Stomach smooth muscle (tissue), 2 donors: Measurements from ENCODE around the gene PIN1.

Source experiments
- H3K27ac ChIP-seq: one replicate; pipeline ENCODE4 v1.7.0; 2013; ENCODE audit warnings: mild to moderate bottlenecking, low read length, inconsistent platforms
- H3K27me3 ChIP-seq, 2 donors: one replicate each; pipeline ENCODE4 v1.7.0; 2013; ENCODE audit warnings: low read length in 2 of 2; ENCODE audit not compliant: insufficient read depth in 2 of 2, control insufficient read depth in 1 of 2
- H3K36me3 ChIP-seq, 2 donors: one replicate each; pipeline ENCODE4 v1.7.0; 2013; ENCODE audit warnings: low read length in 2 of 2; ENCODE audit not compliant: control insufficient read depth in 2 of 2, insufficient read depth in 2 of 2
- H3K4me1 ChIP-seq: one replicate; pipeline ENCODE4 v1.7.0; 2013; ENCODE audit warnings: low read length; ENCODE audit not compliant: control insufficient read depth, insufficient read depth
- H3K4me3 ChIP-seq, 2 donors: one replicate each; pipeline ENCODE4 v1.7.0; 2013; ENCODE audit warnings: low read length in 2 of 2
- H3K9ac ChIP-seq, 2 donors: one replicate each; pipeline ENCODE4 v1.7.0; 2013; ENCODE audit warnings: low read length in 2 of 2, mild to moderate bottlenecking in 1 of 2
- H3K9me3 ChIP-seq, 2 donors: one replicate each; pipeline ENCODE4 v1.7.0; 2013; ENCODE audit warnings: low read length in 2 of 2; ENCODE audit not compliant: control insufficient read depth in 2 of 2
- donor health status: healthy.
- donor health status: Pancreatic carcinoma.

PIN1 gene

GRCh38 chr19:9875031-9875627 is 40.0 kb downstream of the PIN1 start:
- H3K4me3 ChIP-seq, result no peak overlapping the region
- no peaks in the 10 kb centered on the region for H3K36me3 ChIP-seq
- no peak overlapping the region for H3K27ac ChIP-seq
- no peaks in the 10 kb centered on the region for H3K9me3 ChIP-seq
- H3K4me1 ChIP-seq, result no peaks in the 10 kb centered on the region
- H3K27me3 ChIP-seq, result no peaks in the 10 kb centered on the region
- no peak overlapping the region for H3K9ac ChIP-seq

DNA sequence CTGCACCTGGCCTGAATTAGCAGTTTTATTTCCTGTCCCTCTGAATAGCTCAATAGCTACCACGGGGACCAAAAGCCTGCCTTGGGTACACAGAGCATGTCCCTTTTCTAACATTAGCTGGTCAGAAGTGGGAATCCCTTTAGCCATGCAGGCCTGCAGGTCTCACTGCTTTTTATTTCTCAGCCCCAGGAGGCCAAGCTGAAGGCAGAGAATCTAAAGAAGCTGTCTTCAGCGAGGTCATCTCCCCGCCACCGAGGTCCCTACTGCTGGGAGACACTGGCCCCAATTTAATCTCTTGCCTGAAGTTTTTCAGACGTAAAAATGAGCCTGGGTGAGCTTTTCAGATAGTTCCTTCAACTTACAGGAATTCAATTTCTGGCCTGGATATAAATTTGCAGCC is 40.7 kb downstream of the PIN1 start:
- H3K27ac ChIP-seq, result no peak overlapping the region
- H3K36me3 ChIP-seq, result no peaks in the 10 kb centered on the region
- H3K4me1 ChIP-seq, result no peaks in the 10 kb centered on the region
- H3K4me3 ChIP-seq, result no peak overlapping the region
- no peaks in the 10 kb centered on the region for H3K9me3 ChIP-seq
- H3K9ac ChIP-seq, result no peak overlapping the region
- no peaks in the 10 kb centered on the region for H3K27me3 ChIP-seq

- Histone ChIP-seq H3K27ac (no peak overlapping the region), H3K9ac (no peak overlapping the region), H3K9me3 (no peaks in the 10 kb centered on the region), H3K36me3 (no peaks in the 10 kb centered on the region), H3K4me1 (no peaks in the 10 kb centered on the region), H3K27me3 (no peaks in the 10 kb centered on the region), H3K4me3 (no peak overlapping the region)
Observed at GRCh38 chr19:9877780-9878510, 42.8 kb downstream of the PIN1 start.

GRCh38 chr19:9878511-9879196 is 43.5 kb downstream of the PIN1 start:
- Histone ChIP-seq H3K27me3 (no peaks in the 10 kb centered on the region), H3K27ac (no peak overlapping the region), H3K9ac (no peak overlapping the region), H3K4me1 (no peaks in the 10 kb centered on the region), H3K9me3 (no peaks in the 10 kb centered on the region), H3K36me3 (no peaks in the 10 kb centered on the region), H3K4me3 (no peak overlapping the region)

DNA sequence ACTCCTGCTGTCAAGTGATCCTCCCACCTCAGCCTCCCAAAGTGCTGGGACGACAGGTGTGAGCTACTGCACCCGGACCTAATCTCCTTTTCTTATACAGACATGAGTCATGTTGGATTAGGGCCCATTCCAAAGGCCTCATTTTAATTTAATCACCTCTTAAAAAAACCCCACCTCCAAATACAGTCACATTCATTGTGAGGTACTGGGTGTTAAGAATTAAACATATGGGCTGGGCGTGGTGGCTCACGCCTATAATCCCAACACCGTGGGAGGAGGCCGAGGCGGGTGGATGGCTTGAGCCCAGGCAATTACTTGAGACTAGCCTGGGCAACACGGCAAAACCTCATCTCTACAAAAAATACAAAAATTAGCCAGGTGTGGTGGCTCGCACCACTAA is 46.6 kb downstream of the PIN1 start:
- H3K9me3 ChIP-seq, result no peaks in the 10 kb centered on the region
- peaks cover 0 to 4% of the 10 kb centered on the region in 2 donors for H3K27me3 ChIP-seq
- H3K9ac ChIP-seq, result no peak overlapping the region
- H3K4me1 ChIP-seq, result no peaks in the 10 kb centered on the region
- H3K4me3 ChIP-seq, result no peak overlapping the region
- H3K27ac ChIP-seq, result no peak overlapping the region
- H3K36me3 ChIP-seq, result no peaks in the 10 kb centered on the region

- H3K9ac ChIP-seq, result no peak overlapping the region
- no peaks in the 10 kb centered on the region for H3K36me3 ChIP-seq
- H3K9me3 ChIP-seq, result no peaks in the 10 kb centered on the region
- H3K27me3 ChIP-seq, result peaks cover 0 to 4% of the 10 kb centered on the region in 2 donors
- no peak overlapping the region for H3K27ac ChIP-seq
- H3K4me1 ChIP-seq, result no peaks in the 10 kb centered on the region
- H3K4me3 ChIP-seq, result no peak overlapping the region
Observed at GRCh38 chr19:9883231-9883758, 48.2 kb downstream of the PIN1 start.

DNA sequence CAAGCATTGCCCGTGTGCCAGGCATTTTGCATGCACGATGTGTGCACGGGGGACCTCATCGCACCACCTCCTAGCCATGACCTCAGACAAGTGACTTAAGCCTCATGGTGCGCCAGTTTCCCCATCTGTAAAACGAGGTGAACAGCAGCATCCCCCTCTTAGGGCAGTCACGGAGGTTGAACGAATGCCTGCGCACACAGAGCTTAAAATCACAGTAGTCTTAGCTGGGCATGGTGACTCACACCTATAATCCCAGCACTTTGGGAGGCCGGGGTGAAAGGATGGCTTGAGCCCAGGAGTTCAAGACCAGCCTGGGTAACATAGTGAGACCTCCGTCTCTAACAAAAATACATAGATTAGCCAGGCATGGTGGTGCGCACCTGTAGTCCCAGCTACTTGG is 48.6 kb downstream of the PIN1 start:
- no peak overlapping the region for H3K9ac ChIP-seq
- no peaks in the 10 kb centered on the region for H3K9me3 ChIP-seq
- H3K36me3 ChIP-seq, result no peaks in the 10 kb centered on the region
- no peaks in the 10 kb centered on the region for H3K4me1 ChIP-seq
- no peak overlapping the region for H3K4me3 ChIP-seq
- peaks cover 0 to 4% of the 10 kb centered on the region in 2 donors for H3K27me3 ChIP-seq
- no peak overlapping the region for H3K27ac ChIP-seq

DNA sequence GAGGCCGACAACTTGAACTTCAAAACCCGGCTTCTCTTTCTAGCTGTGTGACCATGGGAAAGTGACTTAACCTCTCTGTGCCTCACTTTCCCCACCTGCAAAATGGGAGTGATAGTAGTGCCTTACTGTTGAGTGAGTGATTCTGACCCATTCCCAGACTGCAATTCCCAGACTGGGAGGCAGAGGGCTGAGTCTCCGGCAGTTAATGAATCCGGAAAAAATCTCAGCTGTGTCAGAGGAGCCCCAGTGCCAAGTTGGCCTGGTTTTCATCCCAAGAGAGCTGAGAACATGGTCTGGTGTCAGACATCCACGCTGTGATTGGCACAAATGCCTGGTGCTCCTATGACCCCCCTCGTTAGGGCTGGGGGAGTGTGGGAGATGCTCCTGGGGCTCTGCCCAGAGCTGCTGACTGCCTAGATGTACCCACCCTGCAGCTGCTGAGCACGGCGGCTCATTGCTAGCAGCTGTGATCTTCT is 50.0 kb downstream of the PIN1 start:
- no peak overlapping the region for H3K27ac ChIP-seq
- no peaks in the 10 kb centered on the region for H3K4me1 ChIP-seq
- H3K9ac ChIP-seq, result no peak overlapping the region
- H3K9me3 ChIP-seq, result no peaks in the 10 kb centered on the region
- H3K4me3 ChIP-seq, result no peak overlapping the region
- H3K36me3 ChIP-seq, result no peaks in the 10 kb centered on the region
- peaks cover 0 to 4% of the 10 kb centered on the region in 2 donors for H3K27me3 ChIP-seq

- H3K9me3 ChIP-seq, result peaks cover 0 to 3% of the 10 kb centered on the region in 2 donors
- H3K4me3 ChIP-seq, result no peak overlapping the region
- no peak overlapping the region for H3K9ac ChIP-seq
- no peaks in the 10 kb centered on the region for H3K27me3 ChIP-seq
- H3K36me3 ChIP-seq, result no peaks in the 10 kb centered on the region
- no peaks in the 10 kb centered on the region for H3K4me1 ChIP-seq
- H3K27ac ChIP-seq, result no peak overlapping the region
Observed at GRCh38 chr19:9891609-9892373, 56.7 kb downstream of the PIN1 start.
